ENCODE results near the gene SLC25A15. TPM values are rescaled to one million over a fixed set of nuclear protein-coding genes. Genes with fewer than 3 reads are reported as not detected.
"Not testable (repeated sequence)": the region's sequence is repeated elsewhere in the genome, so short reads cannot be mapped to it uniquely, and the experiment has no call there.

Gene SLC25A15
- total RNA-seq, 2 donors from 2014 or later, result 6.2 to 15.3 TPM

- Mint-ChIP-seq H3K9me3 (no peaks in the 10 kb centered on the region), H3K4me3 (no peak overlapping the region), H3K4me1 (ENCODE audit: low read depth in 2 of 2) (peaks cover 34 to 41% of the 10 kb centered on the region in 2 donors), H3K27ac (peak overlapping the region in 1 of 2 donors; percentile 31), H3K27me3 (no peaks in the 10 kb centered on the region), H3K36me3 (no peaks in the 10 kb centered on the region)
- DNase-seq (ENCODE audit: low spot score), result no peak
- no peak for ATAC-seq
Observed at GRCh38 chr13:40774672-40775071, 14.7 kb upstream of the SLC25A15 start.

GRCh38 chr13:40776232-40776631, 13.2 kb upstream of the SLC25A15 start:
- Mint-ChIP-seq H3K36me3 (no peaks in the 10 kb centered on the region), H3K27ac (peak overlapping the region; percentile 92), H3K4me3 (peak overlapping the region; percentile 83), H3K27me3 (no peaks in the 10 kb centered on the region), H3K4me1 (ENCODE audit: low read depth in 2 of 2) (peaks cover 22 to 31% of the 10 kb centered on the region in 2 donors), H3K9me3 (no peaks in the 10 kb centered on the region)
- ATAC-seq (no peak), DNase-seq (ENCODE audit: low spot score) (no peak)

- Mint-ChIP-seq H3K4me1 (ENCODE audit: low read depth in 2 of 2) (peaks cover 21 to 31% of the 10 kb centered on the region in 2 donors), H3K4me3 (peak overlapping the region; percentile 83)
Observed at GRCh38 chr13:40776681-40777165, 12.7 kb upstream of the SLC25A15 start.

GRCh38 chr13:40777166-40777808, 12.1 kb upstream of the SLC25A15 start:
- DNase-seq (ENCODE audit: low spot score) (peak; percentile 69), ATAC-seq (peak; percentile 82 to 85)
- H3K27me3 Mint-ChIP-seq, result no peaks in the 10 kb centered on the region
- no peaks in the 10 kb centered on the region for H3K9me3 Mint-ChIP-seq
- H3K4me3 Mint-ChIP-seq, result peak overlapping the region; percentile 83
- H3K27ac Mint-ChIP-seq, result peak overlapping the region; percentile 92
- no peaks in the 10 kb centered on the region for H3K36me3 Mint-ChIP-seq
- peaks cover 21 to 31% of the 10 kb centered on the region in 2 donors for H3K4me1 Mint-ChIP-seq (ENCODE audit: low read depth in 2 of 2)

More at GRCh38 chr13:40776681-40777165, 12.7 kb upstream of the SLC25A15 start:
- peak; percentile 86 to 92 for ATAC-seq
- Mint-ChIP-seq H3K36me3 (no peaks in the 10 kb centered on the region), H3K27me3 (no peaks in the 10 kb centered on the region), H3K9me3 (no peaks in the 10 kb centered on the region), H3K27ac (peak overlapping the region; percentile 92)
- DNase-seq (ENCODE audit: low spot score), result peak; percentile 75

GRCh38 chr13:40777809-40778175, 11.6 kb upstream of the SLC25A15 start:
- ATAC-seq (no peak), DNase-seq (ENCODE audit: low spot score) (no peak)
- H3K36me3 Mint-ChIP-seq, result no peaks in the 10 kb centered on the region
- no peaks in the 10 kb centered on the region for H3K9me3 Mint-ChIP-seq
- H3K4me1 Mint-ChIP-seq (ENCODE audit: low read depth in 2 of 2), result peaks cover 21 to 31% of the 10 kb centered on the region in 2 donors
- peak overlapping the region; percentile 92 for H3K27ac Mint-ChIP-seq
- H3K27me3 Mint-ChIP-seq, result no peaks in the 10 kb centered on the region
- peak overlapping the region; percentile 83 for H3K4me3 Mint-ChIP-seq

GRCh38 chr13:40779049-40779448, 10.4 kb upstream of the SLC25A15 start:
- Mint-ChIP-seq H3K4me3 (no peak overlapping the region), H3K4me1 (ENCODE audit: low read depth in 2 of 2) (peaks cover 21 to 31% of the 10 kb centered on the region in 2 donors), H3K27me3 (no peaks in the 10 kb centered on the region), H3K27ac (peak overlapping the region in 1 of 2 donors; percentile 28), H3K36me3 (no peaks in the 10 kb centered on the region), H3K9me3 (no peaks in the 10 kb centered on the region)
- DNase-seq (ENCODE audit: low spot score), result no peak
- no peak for ATAC-seq

GRCh38 chr13:40779796-40780285, 9.6 kb upstream of the SLC25A15 start:
- H3K27ac Mint-ChIP-seq, result no peak overlapping the region
- DNase-seq (ENCODE audit: low spot score) (no peak), ATAC-seq (no peak)
- peaks cover 21 to 31% of the 10 kb centered on the region in 2 donors for H3K4me1 Mint-ChIP-seq (ENCODE audit: low read depth in 2 of 2)
- H3K27me3 Mint-ChIP-seq, result no peaks in the 10 kb centered on the region
- no peaks in the 10 kb centered on the region for H3K36me3 Mint-ChIP-seq
- H3K9me3 Mint-ChIP-seq, result no peaks in the 10 kb centered on the region
- H3K4me3 Mint-ChIP-seq, result no peak overlapping the region

- Mint-ChIP-seq H3K4me3 (no peak overlapping the region), H3K36me3 (no peaks in the 10 kb centered on the region), H3K27me3 (no peaks in the 10 kb centered on the region), H3K9me3 (no peaks in the 10 kb centered on the region), H3K4me1 (ENCODE audit: low read depth in 2 of 2) (peaks cover 17 to 27% of the 10 kb centered on the region in 2 donors), H3K27ac (no peak overlapping the region)
- ATAC-seq (no peak), DNase-seq (ENCODE audit: low spot score) (no peak)
Observed at GRCh38 chr13:40780822-40781401, 8.5 kb upstream of the SLC25A15 start.

- no peaks in the 10 kb centered on the region for H3K27me3 Mint-ChIP-seq
- no peak overlapping the region for H3K4me3 Mint-ChIP-seq
- H3K4me1 Mint-ChIP-seq (ENCODE audit: low read depth in 2 of 2), result peaks cover 11 to 19% of the 10 kb centered on the region in 2 donors
- ATAC-seq (no peak), DNase-seq (ENCODE audit: low spot score) (no peak)
- H3K36me3 Mint-ChIP-seq, result no peaks in the 10 kb centered on the region
- no peaks in the 10 kb centered on the region for H3K9me3 Mint-ChIP-seq
- H3K27ac Mint-ChIP-seq, result no peak overlapping the region
Observed at GRCh38 chr13:40781717-40782116, 7.7 kb upstream of the SLC25A15 start.

- DNase-seq (ENCODE audit: low spot score); H3K4me3 Mint-ChIP-seq; ATAC-seq; H3K27me3 Mint-ChIP-seq; H3K9me3 Mint-ChIP-seq; H3K27ac Mint-ChIP-seq; H3K36me3 Mint-ChIP-seq: not testable (repeated sequence)
- H3K4me1 Mint-ChIP-seq (ENCODE audit: low read depth in 2 of 2), result peaks cover under 1 to 11% of the 10 kb centered on the region in 2 donors
Observed at GRCh38 chr13:40782971-40783370, 6.4 kb upstream of the SLC25A15 start.

GRCh38 chr13:40784540-40784939, 4.9 kb upstream of the SLC25A15 start:
- H3K9me3 Mint-ChIP-seq, result no peaks in the 10 kb centered on the region
- no peak overlapping the region for H3K4me3 Mint-ChIP-seq
- peaks cover 0 to 5% of the 10 kb centered on the region in 2 donors for H3K4me1 Mint-ChIP-seq (ENCODE audit: low read depth in 2 of 2)
- H3K27ac Mint-ChIP-seq, result no peak overlapping the region
- ATAC-seq, result no peak
- no peaks in the 10 kb centered on the region for H3K27me3 Mint-ChIP-seq
- DNase-seq (ENCODE audit: low spot score), result no peak
- H3K36me3 Mint-ChIP-seq, result no peaks in the 10 kb centered on the region

GRCh38 chr13:40786568-40786996, 2.8 kb upstream of the SLC25A15 start:
- DNase-seq (ENCODE audit: low spot score), result no peak
- no peak overlapping the region for H3K27ac Mint-ChIP-seq
- no peaks in the 10 kb centered on the region for H3K36me3 Mint-ChIP-seq
- no peak for ATAC-seq
- H3K4me3 Mint-ChIP-seq, result no peak overlapping the region
- peaks cover 0 to 5% of the 10 kb centered on the region in 2 donors for H3K4me1 Mint-ChIP-seq (ENCODE audit: low read depth in 2 of 2)
- H3K27me3 Mint-ChIP-seq, result no peaks in the 10 kb centered on the region
- H3K9me3 Mint-ChIP-seq, result no peaks in the 10 kb centered on the region

GRCh38 chr13:40787062-40787461, 2.3 kb upstream of the SLC25A15 start:
- no peak for ATAC-seq
- no peak for DNase-seq (ENCODE audit: low spot score)

GRCh38 chr13:40788540-40789274, 704 bp upstream of the SLC25A15 start:
- ATAC-seq; H3K9me3 Mint-ChIP-seq; H3K27me3 Mint-ChIP-seq; H3K4me1 Mint-ChIP-seq (ENCODE audit: low read depth in 2 of 2); H3K36me3 Mint-ChIP-seq; DNase-seq (ENCODE audit: low spot score): not testable (repeated sequence)
- peak overlapping the region; percentile 59 for H3K4me3 Mint-ChIP-seq
- H3K27ac Mint-ChIP-seq, result peak overlapping the region; percentile 26 to 37

More at GRCh38 chr13:40787062-40787461, 2.3 kb upstream of the SLC25A15 start:
- Mint-ChIP-seq H3K36me3 (no peaks in the 10 kb centered on the region), H3K27me3 (no peaks in the 10 kb centered on the region), H3K27ac (no peak overlapping the region), H3K4me1 (ENCODE audit: low read depth in 2 of 2) (peaks cover 0 to 5% of the 10 kb centered on the region in 2 donors), H3K4me3 (no peak overlapping the region), H3K9me3 (no peaks in the 10 kb centered on the region)
